Astrocyte (in vitro differentiated cells and primary cell): ENCODE results near the gene SUGP2. TPM values are rescaled to one million over a fixed set of nuclear protein-coding genes. Genes with fewer than 3 reads are reported as not detected.

Experiments
- DNase-seq: peaks from one replicate; pipeline ENCODE4 v3.0.0-alpha.2; 2010; ENCODE audit warnings: low read depth
- FAIRE-seq: peaks from 2 replicates; lab custom pipeline; 2011; peaks lifted over from hg19 to GRCh38; lab: Jason Lieb, UNC
- H2AFZ ChIP-seq: 2 replicates; pipeline ENCODE4 v1.6.0; 2012; ENCODE audit warnings: low read depth, low read length, inconsistent platforms
- H3K27ac ChIP-seq: 2 replicates; pipeline ENCODE4 v1.5.1; 2011; ENCODE audit warnings: low read depth, low read length, inconsistent platforms
- H3K27me3 ChIP-seq: 2 replicates; pipeline ENCODE4 v1.6.0; 2011; ENCODE audit warnings: low read length, inconsistent platforms; ENCODE audit not compliant: insufficient read depth
- H3K36me3 ChIP-seq: 2 replicates; pipeline ENCODE4 v1.5.1; 2011; ENCODE audit warnings: low read length, inconsistent platforms; ENCODE audit not compliant: insufficient read depth
- H3K4me1 ChIP-seq: 2 replicates; pipeline ENCODE4 v1.5.1; 2011; ENCODE audit warnings: low read length, inconsistent platforms; ENCODE audit not compliant: insufficient read depth
- H3K4me2 ChIP-seq: 2 replicates; pipeline ENCODE4 v1.6.0; 2012; ENCODE audit warnings: low read length, inconsistent platforms
- H3K4me3 ChIP-seq: 2 replicates; pipeline ENCODE4 v1.5.1; 2011; ENCODE audit warnings: low read depth, mild to moderate bottlenecking, low read length, inconsistent platforms; ENCODE audit not compliant: insufficient read depth
- H3K79me2 ChIP-seq: 2 replicates; pipeline ENCODE4 v1.6.0; 2012; ENCODE audit warnings: mild to moderate bottlenecking, low read length, inconsistent platforms; ENCODE audit not compliant: insufficient read depth
- H3K9ac ChIP-seq: 2 replicates; pipeline ENCODE4 v1.6.0; 2012; ENCODE audit warnings: mild to moderate bottlenecking, low read length, inconsistent platforms
- H3K9me3 ChIP-seq: 2 replicates; pipeline ENCODE4 v1.5.1; 2012; ENCODE audit warnings: low read depth, mild to moderate bottlenecking, low read length, inconsistent platforms; ENCODE audit not compliant: insufficient read depth
- H4K20me1 ChIP-seq: 2 replicates; pipeline ENCODE4 v1.6.0; 2012; ENCODE audit warnings: low read length, inconsistent platforms; ENCODE audit not compliant: insufficient read depth
- H3K27ac Mint-ChIP-seq: one replicate; pipeline ENCODE4 v1.8.0; 2021; ENCODE audit warnings: mild to moderate bottlenecking, mixed read lengths; ENCODE audit not compliant: unreplicated experiment
- H3K27me3 Mint-ChIP-seq: one replicate; pipeline ENCODE4 v1.8.0; 2021; ENCODE audit warnings: low read depth, mixed read lengths; ENCODE audit not compliant: unreplicated experiment
- H3K36me3 Mint-ChIP-seq: one replicate; pipeline ENCODE4 v1.8.0; 2021; ENCODE audit warnings: low read depth, mixed read lengths; ENCODE audit not compliant: unreplicated experiment
- H3K4me1 Mint-ChIP-seq: one replicate; pipeline ENCODE4 v1.8.0; 2021; ENCODE audit warnings: low read depth, mixed read lengths; ENCODE audit not compliant: unreplicated experiment
- H3K4me3 Mint-ChIP-seq: one replicate; pipeline ENCODE4 v1.8.0; 2021; ENCODE audit warnings: mild to moderate bottlenecking, moderate library complexity, mixed read lengths; ENCODE audit not compliant: unreplicated experiment
- H3K9me3 Mint-ChIP-seq: one replicate; pipeline ENCODE4 v1.8.0; 2021; ENCODE audit warnings: mild to moderate bottlenecking, mixed read lengths; ENCODE audit not compliant: unreplicated experiment
- EZH2 ChIP-seq: IDR thresholded peaks from 2 replicates; pipeline ENCODE4 v1.6.1; 2012; ENCODE audit warnings: mild to moderate bottlenecking, low read length, inconsistent platforms; ENCODE audit not compliant: insufficient read depth
- total RNA-seq: library from RNA; stranded (reverse); gene quantifications from 2 replicates; pipeline ENCODE4 v1.2.1, GENCODE V29; 2021
- TF ChIP-seq, protein P1 (sequence below): IDR thresholded peaks from 2 replicates; pipeline ENCODE4 v1.5.1; 2011; ENCODE audit warnings: low read depth, mild to moderate bottlenecking, inconsistent platforms, low read length, moderate library complexity; ENCODE audit not compliant: insufficient read depth

SUGP2 gene
- total RNA-seq, 1 donor from 2014 or later: 77.6 TPM

GRCh38 chr19:19039901-19040300 lies 6.6 kb upstream of the SUGP2 start:
- peaks cover 16% of the 10 kb centered on the region for H3K36me3 Mint-ChIP-seq
- H3K36me3 ChIP-seq: peaks cover 7% of the 10 kb centered on the region
- no peak for DNase-seq

DNA sequence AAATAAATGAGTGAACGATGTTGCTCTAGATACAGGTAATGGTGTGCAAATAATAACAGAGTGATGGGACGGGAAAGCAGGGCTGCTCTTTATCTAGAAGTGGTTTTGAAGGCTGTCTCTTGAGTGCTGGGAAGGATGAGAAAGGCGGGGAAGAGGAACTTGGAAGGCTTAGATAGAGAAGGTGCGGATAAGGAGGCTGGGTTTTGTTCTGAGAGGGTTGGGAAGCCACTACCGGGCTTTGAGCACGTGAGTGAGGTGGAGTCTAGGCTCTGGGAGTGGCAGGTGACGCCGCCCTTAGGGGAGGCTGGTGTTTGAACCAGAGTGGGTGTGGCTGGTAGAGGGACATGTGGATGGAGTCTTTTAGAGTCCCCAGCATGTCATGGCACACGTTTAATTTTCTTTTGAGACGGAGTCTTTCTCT lies 897 bp upstream of the SUGP2 start:
- Histone ChIP-seq H2AFZ (peak overlapping the region; percentile 100), H3K4me3 (peak overlapping the region; percentile 75), H3K27me3 (no peaks in the 10 kb centered on the region), H3K4me1 (peaks cover 4% of the 10 kb centered on the region), H3K36me3 (peaks cover 9% of the 10 kb centered on the region), H3K9me3 (no peaks in the 10 kb centered on the region), H3K4me2 (peak overlapping the region; percentile 86), H3K27ac (peak overlapping the region; percentile 98), H3K79me2 (peaks cover 85% of the 10 kb centered on the region), H4K20me1 (peaks cover 52% of the 10 kb centered on the region), H3K9ac (peak overlapping the region; percentile 97)
- TF ChIP-seq, protein P1, sequence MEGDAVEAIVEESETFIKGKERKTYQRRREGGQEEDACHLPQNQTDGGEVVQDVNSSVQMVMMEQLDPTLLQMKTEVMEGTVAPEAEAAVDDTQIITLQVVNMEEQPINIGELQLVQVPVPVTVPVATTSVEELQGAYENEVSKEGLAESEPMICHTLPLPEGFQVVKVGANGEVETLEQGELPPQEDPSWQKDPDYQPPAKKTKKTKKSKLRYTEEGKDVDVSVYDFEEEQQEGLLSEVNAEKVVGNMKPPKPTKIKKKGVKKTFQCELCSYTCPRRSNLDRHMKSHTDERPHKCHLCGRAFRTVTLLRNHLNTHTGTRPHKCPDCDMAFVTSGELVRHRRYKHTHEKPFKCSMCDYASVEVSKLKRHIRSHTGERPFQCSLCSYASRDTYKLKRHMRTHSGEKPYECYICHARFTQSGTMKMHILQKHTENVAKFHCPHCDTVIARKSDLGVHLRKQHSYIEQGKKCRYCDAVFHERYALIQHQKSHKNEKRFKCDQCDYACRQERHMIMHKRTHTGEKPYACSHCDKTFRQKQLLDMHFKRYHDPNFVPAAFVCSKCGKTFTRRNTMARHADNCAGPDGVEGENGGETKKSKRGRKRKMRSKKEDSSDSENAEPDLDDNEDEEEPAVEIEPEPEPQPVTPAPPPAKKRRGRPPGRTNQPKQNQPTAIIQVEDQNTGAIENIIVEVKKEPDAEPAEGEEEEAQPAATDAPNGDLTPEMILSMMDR: no peak
- no peak for TF ChIP-seq EZH2
- Mint-ChIP-seq H3K4me3 (peak overlapping the region; percentile 96), H3K27ac (peak overlapping the region; percentile 79), H3K9me3 (peaks cover 2% of the 10 kb centered on the region), H3K27me3 (no peaks in the 10 kb centered on the region), H3K4me1 (peaks cover 17% of the 10 kb centered on the region), H3K36me3 (peaks cover 12% of the 10 kb centered on the region)
- DNase-seq: peak; percentile 42
- no peak for FAIRE-seq

More at GRCh38 chr19:19039901-19040300, 6.6 kb upstream of the SUGP2 start:
- no peak overlapping the region for H3K4me3 Mint-ChIP-seq
- H3K9me3 ChIP-seq: no peaks in the 10 kb centered on the region
- H3K4me1 ChIP-seq: no peaks in the 10 kb centered on the region
- no peak for FAIRE-seq
- no peak overlapping the region for H3K27ac ChIP-seq
- H3K9ac ChIP-seq: no peak overlapping the region
- TF ChIP-seq, protein P1: no peak
- TF ChIP-seq EZH2: no peak
- peaks cover 5% of the 10 kb centered on the region for H3K4me1 Mint-ChIP-seq
- peaks cover 65% of the 10 kb centered on the region for H4K20me1 ChIP-seq
- H3K27me3 Mint-ChIP-seq: no peaks in the 10 kb centered on the region
- H3K27me3 ChIP-seq: no peaks in the 10 kb centered on the region
- no peak overlapping the region for H2AFZ ChIP-seq
- H3K4me2 ChIP-seq: no peak overlapping the region
- no peak overlapping the region for H3K27ac Mint-ChIP-seq
- peaks cover 77% of the 10 kb centered on the region for H3K79me2 ChIP-seq
- peaks cover 2% of the 10 kb centered on the region for H3K9me3 Mint-ChIP-seq
- H3K4me3 ChIP-seq: no peak overlapping the region

DNA sequence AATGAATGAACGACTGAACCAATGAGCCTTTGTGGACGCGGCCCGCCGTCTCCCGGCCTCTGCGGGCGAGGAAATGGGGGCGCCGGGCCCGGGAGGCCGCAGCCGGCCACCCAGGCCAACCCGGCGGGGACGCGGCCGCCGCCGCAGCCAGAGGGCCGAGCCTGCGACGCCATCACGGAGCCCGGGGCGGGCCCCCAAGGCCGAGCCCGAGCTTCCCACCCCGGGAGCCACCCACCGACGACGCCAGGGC lies 216 bp downstream of the SUGP2 start:
- Histone ChIP-seq H3K9me3 (no peaks in the 10 kb centered on the region), H3K4me3 (peak overlapping the region; percentile 75), H3K36me3 (peaks cover 17% of the 10 kb centered on the region), H3K27ac (peak overlapping the region; percentile 98), H3K4me1 (peaks cover 4% of the 10 kb centered on the region), H3K4me2 (peak overlapping the region; percentile 86), H3K9ac (peak overlapping the region; percentile 97), H3K27me3 (no peaks in the 10 kb centered on the region), H4K20me1 (peaks cover 57% of the 10 kb centered on the region), H2AFZ (peak overlapping the region; percentile 100), H3K79me2 (peaks cover 85% of the 10 kb centered on the region)
- Mint-ChIP-seq H3K27ac (peak overlapping the region; percentile 82), H3K36me3 (peaks cover 15% of the 10 kb centered on the region), H3K27me3 (no peaks in the 10 kb centered on the region), H3K4me3 (peak overlapping the region; percentile 93), H3K4me1 (peaks cover 17% of the 10 kb centered on the region), H3K9me3 (peaks cover 2% of the 10 kb centered on the region)
- no peak for TF ChIP-seq EZH2
- TF ChIP-seq, protein P1: no peak
- FAIRE-seq: no peak
- no peak for DNase-seq
